Measurements from ENCODE around the gene PTOV1. TPM values are rescaled to one million over a fixed set of nuclear protein-coding genes. Genes with fewer than 3 reads are reported as not detected.

The PTOV1 gene
- total RNA-seq, 4 donors from 2014 or later, result 62.3 to 203 (median 66.8) TPM

- no peak overlapping the region for H3K4me3 ChIP-seq
- intact Hi-C loops (cut with DNase I; ENCODE audit: low total_unique reads), result no loop called here
- H3K27ac ChIP-seq, result no peak overlapping the region
- 76% methylated on average over 16 of the region's 17 CpGs; no CpG with 5 or more reads in 1 of the 2 donors for WGBS, 2 donors (ENCODE audit: low coverage in 1 of 2)
- no peaks in the 10 kb centered on the region for H3K36me3 ChIP-seq
- no peak for TF ChIP-seq POLR2AphosphoS5 (IDR thresholded peaks at IDR 0.05)
- no peak for TF ChIP-seq EP300 (IDR thresholded peaks at IDR 0.05; ENCODE audit: low read depth)
- no peak for TF ChIP-seq POLR2A (IDR thresholded peaks at IDR 0.05)
- TF ChIP-seq CTCF (IDR thresholded peaks at IDR 0.05), result no peak
- no peak for DNase-seq
- no peaks in the 10 kb centered on the region for H3K9me3 ChIP-seq
- H3K27me3 ChIP-seq, result no peaks in the 10 kb centered on the region
- in situ Hi-C loops (cut with MboI; ENCODE audit: low pct_ligation_motif_present in 1 of 4, low pct_unique_long_range_greater_than_20kb in 1 of 4, low sequenced_read_pairs in 3 of 4), result no loop called here
- peaks cover 6 to 29% (median 21%) of the 10 kb centered on the region in 4 donors for H3K4me1 ChIP-seq
Measured at GRCh38 chr19:49894879-49895565, 44.1 kb downstream of the PTOV1 start.

- H3K9me3 ChIP-seq, result no peaks in the 10 kb centered on the region
- H3K27me3 ChIP-seq, result no peaks in the 10 kb centered on the region
- in situ Hi-C loops (cut with MboI; ENCODE audit: low pct_ligation_motif_present in 1 of 4, low pct_unique_long_range_greater_than_20kb in 1 of 4, low sequenced_read_pairs in 3 of 4), result no loop called here
- no peak for DNase-seq
- intact Hi-C loops (cut with DNase I; ENCODE audit: low total_unique reads), result no loop called here
- peaks cover 0 to 22% (median 14%) of the 10 kb centered on the region in 4 donors for H3K4me1 ChIP-seq
- no peak overlapping the region for H3K4me3 ChIP-seq
- H3K36me3 ChIP-seq, result no peaks in the 10 kb centered on the region
- WGBS, 2 donors (ENCODE audit: low coverage in 1 of 2), result 61% methylated on average over 17 of the region's 17 CpGs; no CpG with 5 or more reads in 1 of the 2 donors
- TF ChIP-seq EP300 (IDR thresholded peaks at IDR 0.05; ENCODE audit: low read depth) (no peak), POLR2AphosphoS5 (IDR thresholded peaks at IDR 0.05) (no peak), CTCF (IDR thresholded peaks at IDR 0.05) (no peak), POLR2A (IDR thresholded peaks at IDR 0.05) (no peak)
- H3K27ac ChIP-seq, result no peak overlapping the region
Measured at GRCh38 chr19:49895566-49896297, 44.8 kb downstream of the PTOV1 start.

GRCh38 chr19:49896863-49897621 lies 46.1 kb downstream of the PTOV1 start, which contains the start of gene IL4I1:
TSS of gene IL4I1 (minus strand) at chr19:49896887. CDS start at chr19:49896160, 727 bp downstream.
- Histone ChIP-seq H3K27ac (peak within 1 kb of the TSS; percentile 38 to 74 (median 58)), H3K27me3 (no peaks in the 10 kb centered on the region), H3K4me1 (peaks cover 0 to 22% (median 12%) of the 10 kb centered on the region in 4 donors), H3K36me3 (no peaks in the 10 kb centered on the region), H3K9me3 (no peaks in the 10 kb centered on the region), H3K4me3 (no peak within 1 kb of the TSS)
- in situ Hi-C loops (cut with MboI; ENCODE audit: low pct_ligation_motif_present in 1 of 4, low pct_unique_long_range_greater_than_20kb in 1 of 4, low sequenced_read_pairs in 3 of 4) (no loop called here), intact Hi-C loops (cut with DNase I; ENCODE audit: low total_unique reads) (no loop called here)
- TF ChIP-seq CTCF (IDR thresholded peaks at IDR 0.05), result no peak
- no peak for TF ChIP-seq POLR2AphosphoS5 (IDR thresholded peaks at IDR 0.05)
- TF ChIP-seq EP300 (IDR thresholded peaks at IDR 0.05; ENCODE audit: low read depth), result no peak
- no peak for TF ChIP-seq POLR2A (IDR thresholded peaks at IDR 0.05)
- peak; percentile 45 for DNase-seq
- 20% methylated on average over 20 of the region's 20 CpGs; no CpG with 5 or more reads in 1 of the 2 donors for WGBS, 2 donors (ENCODE audit: low coverage in 1 of 2)

- in situ Hi-C loops (cut with MboI; ENCODE audit: low pct_ligation_motif_present in 1 of 4, low pct_unique_long_range_greater_than_20kb in 1 of 4, low sequenced_read_pairs in 3 of 4) (no loop called here), intact Hi-C loops (cut with DNase I; ENCODE audit: low total_unique reads) (no loop called here)
- Histone ChIP-seq H3K4me3 (no peak overlapping the region), H3K9me3 (no peaks in the 10 kb centered on the region), H3K27me3 (no peaks in the 10 kb centered on the region), H3K27ac (no peak overlapping the region), H3K36me3 (peaks cover 0 to 12% (median 6%) of the 10 kb centered on the region in 4 donors), H3K4me1 (no peaks in the 10 kb centered on the region)
- no peak for DNase-seq
- TF ChIP-seq CTCF (IDR thresholded peaks at IDR 0.05), result no peak
- TF ChIP-seq EP300 (IDR thresholded peaks at IDR 0.05; ENCODE audit: low read depth), result no peak
- no peak for TF ChIP-seq POLR2A (IDR thresholded peaks at IDR 0.05)
- TF ChIP-seq POLR2AphosphoS5 (IDR thresholded peaks at IDR 0.05), result no peak
- 28 to 51% methylated on average over 4 to 6 of the region's 6 CpGs for WGBS, 2 donors (ENCODE audit: low coverage in 1 of 2)
Measured at GRCh38 chr19:49904136-49904535, 53.2 kb downstream of the PTOV1 start.

Data from transverse colon (tissue), 4 donors.